NCI-H146 (cell line): Measurements from ENCODE around the gene MAMDC4.

Source experiments
- DNase-seq: peaks from one replicate; lab custom pipeline; 2025; lab: John Stamatoyannopoulos, UW

The MAMDC4 gene

DNA sequence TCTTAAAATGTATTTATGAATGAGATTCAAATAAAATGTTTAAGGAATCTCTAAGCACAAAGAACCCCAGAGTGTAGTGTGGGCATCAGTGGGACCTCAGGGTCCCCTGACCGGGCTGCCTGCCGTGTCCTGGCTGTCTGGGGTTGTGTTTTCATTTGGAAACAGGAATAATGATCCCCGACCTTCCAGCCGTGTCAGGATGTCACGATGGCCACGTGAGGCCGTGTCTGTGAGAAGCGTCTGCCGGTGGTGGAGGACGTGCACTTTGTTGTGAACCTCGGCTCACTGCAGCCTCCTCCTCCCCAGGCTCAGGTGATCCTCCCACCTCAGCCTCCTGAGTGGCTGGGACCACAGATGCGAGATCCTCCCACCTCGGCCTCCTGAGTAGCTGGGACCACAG lies 38.5 kb downstream of the MAMDC4 start:
- DNase-seq: no peak

DNA sequence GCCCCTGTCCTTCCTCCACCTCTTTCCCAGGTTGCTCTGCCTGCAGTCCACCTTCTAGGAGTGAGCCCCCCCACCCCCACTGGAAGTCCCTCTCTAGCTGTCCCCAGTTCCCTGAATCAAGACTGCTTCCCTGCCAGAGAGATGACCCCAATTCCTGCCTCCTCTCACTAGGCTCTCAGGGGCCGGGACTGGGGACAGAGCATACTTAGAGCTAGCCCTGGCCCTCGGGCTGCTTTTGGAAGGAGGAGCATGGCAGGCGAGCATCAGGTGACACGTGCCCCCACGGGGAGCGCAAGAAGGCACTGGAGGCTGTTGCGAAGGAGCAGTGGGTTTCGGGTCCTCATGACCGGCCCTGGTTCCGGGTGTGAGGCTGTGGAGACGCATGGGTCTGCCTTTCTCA lies 43.9 kb downstream of the MAMDC4 start:
- DNase-seq: no peak

DNA sequence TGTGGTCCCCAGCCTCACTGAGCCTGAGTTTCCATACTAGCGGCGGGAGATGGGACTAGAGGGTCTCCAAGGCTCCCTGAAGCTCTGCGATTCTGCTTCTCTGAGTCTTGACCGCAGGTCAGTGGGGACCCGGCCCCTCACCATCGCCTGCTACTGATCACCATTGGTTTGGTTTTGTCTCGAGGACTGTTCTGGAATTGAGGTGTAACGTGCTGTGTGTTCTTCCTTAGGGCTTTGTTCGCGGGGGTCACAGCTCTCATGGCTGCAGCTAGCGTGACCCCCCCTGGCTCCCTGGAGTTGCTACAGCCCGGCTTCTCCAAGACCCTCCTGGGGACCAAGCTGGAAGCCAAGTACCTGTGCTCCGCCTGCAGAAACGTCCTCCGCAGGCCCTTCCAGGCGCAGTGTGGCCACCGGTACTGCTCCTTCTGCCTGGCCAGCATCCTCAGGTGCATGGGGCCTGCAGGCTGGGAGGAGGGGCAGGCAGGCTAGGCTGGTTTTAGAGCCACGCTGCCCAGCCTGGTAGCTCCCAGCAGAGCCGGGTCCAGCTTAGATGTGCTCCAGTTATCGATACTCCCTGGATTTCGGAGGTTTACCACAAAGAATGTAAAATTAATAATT lies 46.4 kb downstream of the MAMDC4 start:
- no peak for DNase-seq

DNA sequence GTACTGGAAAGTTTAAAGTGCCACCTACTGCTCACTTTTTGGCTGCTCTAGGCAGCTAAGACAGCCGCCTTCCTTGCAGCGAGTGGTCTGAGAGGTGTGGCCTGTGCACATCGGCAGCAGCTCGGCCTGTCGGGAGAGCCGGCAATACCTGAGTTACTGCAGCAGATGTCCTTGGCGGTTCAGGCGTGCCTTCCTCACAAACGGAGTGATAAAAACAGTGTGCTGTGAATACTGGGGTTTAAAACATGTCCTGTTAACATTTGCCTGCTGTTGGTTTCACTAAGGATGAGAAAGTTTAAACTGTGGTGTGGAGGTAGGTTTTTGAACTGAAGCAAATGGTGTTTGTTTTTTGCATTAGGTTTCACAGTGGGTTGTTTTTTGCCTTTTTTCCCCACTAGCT lies 47.0 kb downstream of the MAMDC4 start:
- DNase-seq: no peak

DNA sequence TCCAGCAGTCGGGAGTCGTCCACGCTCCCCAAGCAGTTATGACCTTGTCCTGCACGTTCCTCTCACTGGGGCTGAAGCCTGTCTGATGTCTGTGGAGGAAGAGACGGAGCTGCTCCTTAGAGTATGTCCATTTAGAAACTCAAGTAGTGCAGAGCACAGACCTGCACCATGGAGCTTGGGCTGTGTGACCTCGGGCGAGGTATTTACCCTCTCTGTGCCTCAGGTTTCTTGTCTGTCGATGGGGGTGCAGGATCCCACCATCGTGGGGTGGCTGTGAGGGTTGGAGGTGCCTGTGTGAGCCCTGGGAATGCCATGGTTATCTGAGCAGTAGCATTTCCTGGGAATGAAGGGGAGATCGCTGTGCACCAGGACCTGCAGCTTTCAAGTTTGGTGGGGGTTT lies 48.4 kb downstream of the MAMDC4 start:
- no peak for DNase-seq

DNA sequence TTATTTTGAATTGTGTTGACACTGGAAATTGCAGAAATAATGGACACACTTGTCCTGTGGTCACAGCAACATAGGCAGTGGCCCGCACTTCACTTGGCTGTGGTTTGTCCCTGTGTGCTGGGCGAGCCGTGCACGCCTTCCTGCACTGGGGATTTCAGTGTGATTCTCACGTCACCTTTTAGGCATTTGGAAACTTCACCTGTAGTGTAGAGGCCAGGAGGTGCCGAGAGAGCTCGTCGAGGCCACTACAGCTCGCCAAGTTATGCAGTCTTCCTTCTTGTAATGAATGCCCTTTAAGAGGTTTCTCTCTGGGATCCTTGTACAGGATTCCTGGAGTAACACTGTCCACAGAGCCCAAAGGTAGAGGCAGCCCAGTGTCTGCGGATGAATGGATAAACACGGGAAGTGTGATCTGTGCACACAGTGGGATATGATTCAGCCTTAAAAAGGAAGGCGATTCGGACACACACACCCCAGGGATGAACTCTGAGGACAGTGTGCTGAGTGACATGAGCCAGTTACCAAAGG lies 48.9 kb downstream of the MAMDC4 start:
- no peak for DNase-seq

DNA sequence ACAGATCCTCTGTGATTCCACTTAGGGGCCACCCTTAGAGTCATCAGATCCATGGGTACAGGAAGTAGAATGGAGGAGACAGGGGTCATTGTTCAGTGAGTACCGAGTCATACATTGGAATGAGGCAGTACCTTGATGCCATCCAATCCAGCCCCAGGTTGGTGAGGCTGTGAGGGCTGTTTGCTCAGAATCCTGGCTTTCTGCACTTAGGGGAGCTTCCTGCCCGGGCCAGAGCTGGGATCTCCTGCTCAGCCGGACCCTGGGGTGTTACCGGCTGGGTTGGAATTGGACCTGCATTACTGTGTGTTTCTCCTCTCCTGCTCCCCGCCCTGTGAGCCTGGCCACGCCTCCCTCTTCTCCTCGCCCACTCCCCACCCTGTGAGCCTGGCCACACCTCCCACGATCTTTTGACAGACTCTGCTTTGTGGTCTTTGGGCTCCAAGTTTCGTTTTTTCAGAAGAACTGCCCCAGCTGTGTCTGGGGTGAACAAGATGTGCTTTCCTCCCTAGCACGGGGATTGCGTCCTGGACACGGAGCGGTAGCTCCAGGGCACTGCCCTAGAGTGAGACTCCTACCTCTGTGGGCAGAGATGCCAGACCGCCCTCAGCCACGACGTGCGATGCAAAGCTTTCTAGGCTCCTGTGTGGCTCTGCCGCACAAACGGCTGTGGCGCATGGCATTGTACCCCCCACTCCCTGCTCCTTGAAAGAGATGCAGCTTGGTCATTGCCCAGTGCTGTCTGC lies 49.5 kb downstream of the MAMDC4 start:
- DNase-seq: no peak

DNA sequence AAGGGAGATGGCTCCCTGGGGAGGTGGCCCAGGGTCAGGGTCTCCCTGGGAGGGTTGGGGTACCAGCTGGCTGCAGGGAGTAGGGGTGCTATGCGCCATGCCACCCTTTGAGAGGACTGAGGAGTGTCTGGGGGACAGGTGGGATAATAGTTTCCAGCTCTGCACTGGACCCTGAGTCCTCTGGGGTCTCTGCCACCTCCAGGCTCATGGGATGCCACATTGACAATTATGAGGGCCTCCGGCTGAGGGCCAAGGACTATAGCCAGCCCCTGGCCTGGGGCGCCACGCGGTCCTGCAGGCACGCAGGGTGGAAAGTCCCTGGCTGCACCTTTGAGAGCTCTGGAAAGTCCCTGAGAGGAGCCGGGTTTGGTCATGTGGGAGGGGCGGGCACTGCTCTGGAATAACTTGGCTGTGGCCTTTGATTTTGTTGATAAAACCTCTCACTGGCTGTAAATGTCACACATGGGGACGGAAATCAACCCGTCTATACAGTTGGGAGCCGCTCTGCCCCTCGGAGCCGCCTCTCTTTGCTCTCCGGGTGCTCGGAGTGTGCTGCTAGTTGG lies 50.2 kb downstream of the MAMDC4 start:
- no peak for DNase-seq

DNA sequence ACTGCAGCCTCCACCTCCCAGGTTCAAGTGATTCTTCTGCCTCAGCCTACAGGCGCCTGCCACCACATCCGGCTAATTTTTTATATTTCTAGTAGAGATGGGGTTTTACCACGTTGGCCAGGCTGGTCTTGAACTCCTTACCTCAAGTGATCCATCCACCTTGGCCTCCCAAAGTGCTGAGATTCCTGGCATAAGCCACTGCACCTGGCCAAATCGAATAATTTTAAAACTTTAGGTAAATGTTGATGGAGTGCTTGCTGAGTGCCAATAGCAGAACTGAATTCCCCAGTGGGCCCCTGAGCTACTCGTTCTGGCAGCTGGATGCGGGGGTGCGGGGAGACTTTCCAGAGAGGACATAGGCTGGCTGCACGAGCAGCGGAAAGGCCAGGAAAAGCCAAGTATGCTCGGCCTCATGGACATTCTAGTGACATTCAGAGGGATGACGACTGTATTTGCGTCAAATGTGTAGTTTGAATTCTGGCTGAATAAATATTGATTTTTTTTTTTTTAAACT lies 51.0 kb downstream of the MAMDC4 start:
- DNase-seq: no peak

DNA sequence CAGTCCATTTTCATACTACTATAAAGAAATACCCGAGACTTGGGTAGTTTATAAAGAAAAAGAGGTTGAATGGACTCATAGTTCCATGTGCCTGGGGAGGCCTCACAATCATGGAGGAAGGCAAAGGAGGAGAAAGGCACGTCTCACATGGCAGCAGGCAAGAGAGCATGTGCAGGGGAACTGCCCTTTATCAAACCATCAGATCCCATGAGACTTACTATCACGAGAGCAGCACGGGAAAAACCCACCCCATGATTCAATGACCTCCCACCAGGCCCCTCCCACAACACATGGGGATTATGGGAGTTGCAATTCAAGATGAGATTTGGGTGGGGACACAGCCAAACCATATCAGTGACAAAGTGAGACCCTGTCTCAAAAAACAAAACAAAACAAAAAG lies 54.1 kb downstream of the MAMDC4 start:
- DNase-seq: no peak

DNA sequence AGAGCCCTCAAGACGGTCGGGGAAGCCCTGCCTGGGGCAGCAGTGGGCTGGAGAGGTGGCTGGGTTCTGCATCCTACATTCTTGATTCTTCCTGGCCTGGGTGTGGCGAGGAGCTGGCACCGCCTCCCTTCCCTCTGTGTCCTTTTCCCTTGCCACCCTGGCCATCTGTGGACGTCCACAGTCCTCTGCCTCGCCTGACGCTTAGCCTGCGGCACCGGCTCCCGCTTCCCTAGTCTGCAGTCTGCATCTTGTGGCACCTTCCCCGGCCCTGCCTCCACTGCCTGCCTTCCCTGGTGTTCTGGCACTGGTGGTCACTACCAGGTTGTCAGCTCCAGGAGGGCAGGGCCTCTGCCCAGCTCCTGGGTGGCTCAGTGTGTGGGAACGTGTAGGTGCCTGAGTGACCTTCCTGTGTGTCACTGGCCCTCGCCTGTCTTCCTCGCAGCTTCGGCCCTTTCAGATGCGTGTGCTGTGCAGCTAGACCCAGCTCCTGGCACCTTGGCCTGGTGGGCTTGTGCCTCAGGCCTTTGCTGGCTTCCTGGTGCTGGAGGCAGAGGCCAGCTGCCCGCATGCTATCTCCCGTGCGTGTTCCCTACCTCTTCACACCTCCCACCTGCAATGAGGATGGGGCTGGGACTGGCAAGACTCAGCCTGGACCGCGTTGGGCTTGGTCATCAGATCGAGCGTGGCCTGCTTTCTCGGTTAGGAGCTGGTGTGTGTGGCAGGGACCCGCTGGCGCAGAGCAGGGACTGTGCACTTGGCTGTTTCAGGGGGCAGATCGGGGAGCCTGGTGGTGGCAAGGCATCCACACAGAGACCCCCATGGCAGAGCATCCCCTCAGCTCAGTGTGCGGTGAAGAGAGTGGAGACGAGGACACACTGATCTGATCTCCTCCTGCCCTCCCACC lies 55.1 kb downstream of the MAMDC4 start:
- no peak for DNase-seq
